Endothelial cell of umbilical vein (primary cell): ENCODE data around the gene SLCO2B1. TPM values are rescaled to one million over a fixed set of nuclear protein-coding genes. Genes with fewer than 3 reads are reported as not detected.

Experiments
- BruUV-seq: library from RNA; stranded (reverse); fragments of 400-500 nt; replicated peaks from 2 replicates; lab custom pipeline; 2021; lab: Mats Ljungman, UMichigan
- CTCF ChIA-PET: fragments of 300-600, 350-600 bp; sonication (Branson Sonifier 250); formaldehyde crosslinking; loops from one replicate; lab custom pipeline; 2021; ENCODE audit warnings: antibody characterized with exemption, inconsistent platforms; lab: Charles Lee
- POLR2A ChIA-PET: fragments of 300-600, 350-600 bp; sonication (Branson Sonifier 250); formaldehyde crosslinking; loops from one replicate; lab custom pipeline; 2021; ENCODE audit warnings: antibody characterized with exemption, inconsistent platforms; lab: Charles Lee
- DNase-seq: peaks from one replicate; pipeline ENCODE4 v3.0.0-alpha.2; 2011; ENCODE audit warnings: low read depth, low spot score
- FAIRE-seq: peaks from 2 replicates; lab custom pipeline; 2011; peaks lifted over from hg19 to GRCh38; lab: Jason Lieb, UNC
- H2AFZ ChIP-seq: 2 replicates; pipeline ENCODE4 v1.6.0; 2012; ENCODE audit warnings: low read depth, low read length, control low read depth, inconsistent platforms
- H3K27ac ChIP-seq: 2 replicates; pipeline ENCODE4 v1.5.1; 2011; ENCODE audit warnings: low read depth, mild to moderate bottlenecking, control low read depth, low read length, moderate library complexity; ENCODE audit not compliant: insufficient read depth
- H3K27me3 ChIP-seq, 2 experiments: 2 replicates each; pipeline versions ENCODE4 v1.6.0 to v1.6.1; 2011; ENCODE audit warnings: low read length in 2 of 2, mixed read lengths in 1 of 2; ENCODE audit not compliant: control insufficient read depth in 2 of 2, insufficient read depth in 2 of 2
- H3K36me3 ChIP-seq, 2 experiments: 2 replicates in 1 of 2; 3 replicates in 1 of 2; pipeline ENCODE4 v1.5.1; 2011; ENCODE audit warnings: low read length in 2 of 2, mild to moderate bottlenecking in 1 of 2, moderate library complexity in 1 of 2; ENCODE audit not compliant: control insufficient read depth in 2 of 2, insufficient read depth in 2 of 2; ENCODE audit errors: extremely low read depth in 1 of 2
- H3K4me1 ChIP-seq: 3 replicates; pipeline ENCODE4 v1.5.1; 2011; ENCODE audit warnings: mild to moderate bottlenecking, low read length; ENCODE audit not compliant: control insufficient read depth, insufficient read depth; ENCODE audit errors: extremely low read depth
- H3K4me2 ChIP-seq: 2 replicates; pipeline ENCODE4 v1.6.1; 2011; ENCODE audit warnings: low read length, control low read depth, mixed read lengths; ENCODE audit not compliant: insufficient read depth
- H3K4me3 ChIP-seq, 3 experiments: fragments of 200-600 bp in 1 of 3; sonication (generic), shearing (Covaris generic) in 1 of 3; replicated peaks in 1 of 3; 2 replicates each; pipeline ENCODE4 v1.5.1; 2011 to 2016; ENCODE audit warnings: control low read depth in 3 of 3, low read length in 3 of 3, mild to moderate bottlenecking in 2 of 3, inconsistent platforms in 1 of 3, low read depth in 1 of 3, moderate library complexity in 1 of 3; ENCODE audit not compliant: insufficient read depth in 1 of 3
- H3K79me2 ChIP-seq: 2 replicates; pipeline ENCODE4 v1.6.0; 2012; ENCODE audit warnings: low read length, inconsistent platforms; ENCODE audit not compliant: control insufficient read depth, insufficient read depth
- H3K9ac ChIP-seq: replicated peaks from 2 replicates; pipeline ENCODE3; 2011; ENCODE audit warnings: low read length, control low read depth; ENCODE audit not compliant: insufficient read depth; ENCODE audit errors: extremely low read depth
- H3K9me1 ChIP-seq: replicated peaks from 3 replicates; pipeline ENCODE4 v1.6.0; 2011; ENCODE audit warnings: mild to moderate bottlenecking, low read length; ENCODE audit not compliant: control insufficient read depth, insufficient read depth; ENCODE audit errors: extremely low read depth
- H3K9me3 ChIP-seq: replicated peaks from 2 replicates; pipeline ENCODE4 v1.5.1; 2012; ENCODE audit warnings: low read length, inconsistent platforms; ENCODE audit not compliant: control insufficient read depth, insufficient read depth
- H4K20me1 ChIP-seq: replicated peaks from 2 replicates; pipeline ENCODE3; 2011; ENCODE audit warnings: mild to moderate bottlenecking, low read length; ENCODE audit not compliant: control insufficient read depth, insufficient read depth; ENCODE audit errors: extremely low read depth
- CTCF ChIP-seq, 2 donors: IDR thresholded peaks; 1 replicate in 1 of 2; 2 replicates in 1 of 2; pipeline ENCODE4 v1.5.1; 2011; ENCODE audit warnings: low read length in 2 of 2, mild to moderate bottlenecking in 2 of 2, moderate library complexity in 2 of 2, control low read depth in 1 of 2, inconsistent platforms in 1 of 2, low read depth in 1 of 2; ENCODE audit not compliant: insufficient read depth in 1 of 2; ENCODE audit errors: extremely low read depth in 1 of 2
- EZH2 ChIP-seq: IDR thresholded peaks from 2 replicates; pipeline ENCODE4 v1.6.1; 2012; ENCODE audit warnings: borderline replicate concordance, low read depth, mild to moderate bottlenecking, moderate library complexity, low read length, inconsistent platforms; ENCODE audit not compliant: severe bottlenecking
- FOS ChIP-seq: IDR thresholded peaks from 2 replicates; pipeline ENCODE4 v1.6.1; 2011; ENCODE audit warnings: mild to moderate bottlenecking, low read length, moderate library complexity, borderline replicate concordance; ENCODE audit not compliant: insufficient read depth
- GATA2 ChIP-seq: IDR thresholded peaks from 2 replicates; pipeline ENCODE4 v1.7.0; 2011; ENCODE audit warnings: low read depth, mild to moderate bottlenecking, moderate library complexity, mixed read lengths, low read length; ENCODE audit not compliant: insufficient read length, insufficient read depth
- JUN ChIP-seq: IDR thresholded peaks from 2 replicates; pipeline ENCODE4 v1.6.1; 2011; ENCODE audit warnings: borderline replicate concordance, low read depth; ENCODE audit not compliant: insufficient read length, insufficient read depth
- MAX ChIP-seq: IDR thresholded peaks from 2 replicates; pipeline ENCODE4 v1.6.1; 2011; ENCODE audit not compliant: insufficient read depth, insufficient read length
- MYC ChIP-seq: IDR thresholded peaks from one replicate; pipeline ENCODE4 v1.6.1; 2011; ENCODE audit warnings: mild to moderate bottlenecking, low read depth, low read length
- POLR2A ChIP-seq: IDR thresholded peaks from 2 replicates; pipeline ENCODE4 v1.6.1; 2012; ENCODE audit warnings: low read depth, mild to moderate bottlenecking, control low read depth, low read length
- POLR2AphosphoS5 ChIP-seq: IDR thresholded peaks from 2 replicates; pipeline ENCODE4 v1.6.1; 2012; ENCODE audit warnings: low read depth, mild to moderate bottlenecking, control low read depth, low read length, moderate library complexity; ENCODE audit not compliant: insufficient read depth
- dilution Hi-C: fragments of 300-500 bp; cut with MboI; formaldehyde crosslinking; loops from one replicate; pipeline ENCODE4 v1.15.0; 2019; ENCODE audit warnings: low sequenced_read_pairs; ENCODE audit not compliant: extremely low pct_ligation_motif_present
- intact Hi-C: fragments of 100-400 bp; cut with micrococcal nuclease; formaldehyde crosslinking; loops from one replicate; pipeline ENCODE4 v1.10.0; 2022
- polyA plus RNA-seq, 4 experiments: library from polyadenylated mRNA; depleted of rRNA in 3 of 4; stranded (reverse) in 3 of 4; unstranded in 1 of 4; fragments of >200 nt; gene quantifications; 2 replicates each; pipeline versions ENCODE4 v1.2.1 to v1.2.3, GENCODE V29; 2011 to 2012; ENCODE audit warnings: missing spikeins in 1 of 4
- total RNA-seq: library from RNA; stranded (reverse); gene quantifications from 2 replicates; pipeline ENCODE4 v1.2.3, GENCODE V29; 2021

Gene SLCO2B1
- total and polyA plus RNA-seq, 2 donors (not counting 3 experiments of a cell fraction or from before 2014, with no cell fraction given) = 0.04 TPM; not detected in 1

GRCh38 chr11:75203138-75203537, 52.2 kb downstream of the SLCO2B1 start:
- Histone ChIP-seq H3K27ac (no peak overlapping the region), H3K9ac (no peak overlapping the region), H2AFZ (no peak overlapping the region), H3K4me2 (no peak overlapping the region), H3K27me3 (peaks cover 4 to 5% of the 10 kb centered on the region in 2 experiments), H3K9me1 (no peaks in the 10 kb centered on the region), H4K20me1 (no peaks in the 10 kb centered on the region), H3K4me1 (no peaks in the 10 kb centered on the region), H3K4me3 (no peak overlapping the region), H3K79me2 (no peaks in the 10 kb centered on the region), H3K9me3 (no peaks in the 10 kb centered on the region), H3K36me3 (no peaks in the 10 kb centered on the region)
- dilution Hi-C loops = no loop called here
- BruUV-seq = no TSS peak
- CTCF ChIA-PET = interaction anchor here (0.7 to 10.9 kb wide), 8 partner anchors 9 to 272 kb away, joined by 3 to 1202 read pairs (median 30); no protein-coding TSS in a partner anchor
- POLR2A ChIA-PET = no interaction called here
- DNase-seq (no peak), FAIRE-seq (no peak)
- TF ChIP-seq MAX (no peak), JUN (no peak), POLR2A (no peak), GATA2 (no peak), CTCF (IDR thresholded peaks at IDR 0.05; ENCODE audit: extremely low read depth in 1 of 2, insufficient read depth in 1 of 2, low read depth in 1 of 2, low read length in 2 of 2) (no peak), EZH2 (no peak), MYC (no peak), FOS (no peak), POLR2AphosphoS5 (no peak)
- intact Hi-C loops = no loop called here
